HFFc6 (cell line): ENCODE measurements around the gene PPARGC1A. TPM values are rescaled to one million over a fixed set of nuclear protein-coding genes. Genes with fewer than 3 reads are reported as not detected.

Experiments
- DNase-seq: peaks from one replicate; pipeline ENCODE4 v3.0.0-alpha.2; 2018
- H3K27ac Mint-ChIP-seq: 2 replicates; pipeline ENCODE4 v1.8.0; 2020; ENCODE audit warnings: mild to moderate bottlenecking, mixed read lengths
- H3K27me3 Mint-ChIP-seq: 2 replicates; pipeline ENCODE4 v1.8.0; 2021; ENCODE audit warnings: mild to moderate bottlenecking, moderate library complexity, mixed read lengths; ENCODE audit not compliant: insufficient read depth
- H3K36me3 Mint-ChIP-seq: 2 replicates; pipeline ENCODE4 v1.8.0; 2021; ENCODE audit warnings: low read depth, mixed read lengths
- H3K4me1 Mint-ChIP-seq: 2 replicates; pipeline ENCODE4 v1.8.0; 2020; ENCODE audit warnings: low read depth, mixed read lengths
- H3K4me3 Mint-ChIP-seq: 2 replicates; pipeline ENCODE4 v1.8.0; 2020; ENCODE audit warnings: mild to moderate bottlenecking, moderate library complexity, mixed read lengths
- H3K9me3 Mint-ChIP-seq: 2 replicates; pipeline ENCODE4 v1.8.0; 2020; ENCODE audit warnings: mild to moderate bottlenecking, mixed read lengths
- CTCF ChIP-seq: fragments of 200-600 bp; sonication (generic); IDR thresholded peaks from 2 replicates; pipeline ENCODE4 v1.5.0; 2021; ENCODE audit warnings: antibody characterized with exemption, mild to moderate bottlenecking
- total RNA-seq, 6 experiments: library from RNA; stranded (reverse); fragmentation: NEBNext Ultra II Directional; extraction: Animal tissue kit (Norgen Biotek cat#: 25700); gene quantifications; 2 replicates in 1 of 6; 3 replicates in 5 of 6; pipeline ENCODE4 v1.2.3, GENCODE V29; 2021

PPARGC1A gene
- total RNA-seq, 6 experiments from 2014 or later, result not detected

- H3K27me3 Mint-ChIP-seq, result no peaks in the 10 kb centered on the region; the same call in 1 of the 2 replicates
These were observed 43.1 kb upstream of the PPARGC1A start for GRCh38 chr4:23932901-23933308.

GRCh38 chr4:23932186-23932585, 42.3 kb upstream of the PPARGC1A start:
- DNase-seq, result no peak
- no peaks in the 10 kb centered on the region; the same call in 1 of the 2 replicates for H3K27me3 Mint-ChIP-seq
- no peak overlapping the region for H3K27ac Mint-ChIP-seq
- H3K4me1 Mint-ChIP-seq, result no peaks in the 10 kb centered on the region
- no peak for TF ChIP-seq CTCF
- no peaks in the 10 kb centered on the region for H3K36me3 Mint-ChIP-seq
- H3K4me3 Mint-ChIP-seq, result no peak overlapping the region
- H3K9me3 Mint-ChIP-seq, result peaks cover 16% of the 10 kb centered on the region

More at GRCh38 chr4:23932901-23933308, 43.1 kb upstream of the PPARGC1A start:
- no peak for DNase-seq
- Mint-ChIP-seq H3K9me3 (peaks cover 20% of the 10 kb centered on the region), H3K4me3 (no peak overlapping the region), H3K4me1 (no peaks in the 10 kb centered on the region), H3K36me3 (no peaks in the 10 kb centered on the region), H3K27ac (no peak overlapping the region)
- TF ChIP-seq CTCF, result peak; percentile 23; the same call in 1 of the 2 replicates

GRCh38 chr4:23931489-23931830, 41.6 kb upstream of the PPARGC1A start:
- no peaks in the 10 kb centered on the region for H3K36me3 Mint-ChIP-seq
- no peak for DNase-seq
- no peak overlapping the region for H3K4me3 Mint-ChIP-seq
- no peak overlapping the region for H3K27ac Mint-ChIP-seq
- H3K4me1 Mint-ChIP-seq, result no peaks in the 10 kb centered on the region
- no peaks in the 10 kb centered on the region; the same call in 1 of the 2 replicates for H3K27me3 Mint-ChIP-seq
- TF ChIP-seq CTCF, result no peak
- peaks cover 19% of the 10 kb centered on the region for H3K9me3 Mint-ChIP-seq

- H3K27me3 Mint-ChIP-seq, result no peaks in the 10 kb centered on the region; the same call in 1 of the 2 replicates
- DNase-seq, result no peak
- no peak for TF ChIP-seq CTCF
- no peak overlapping the region for H3K4me3 Mint-ChIP-seq
- H3K27ac Mint-ChIP-seq, result no peak overlapping the region
- no peaks in the 10 kb centered on the region for H3K4me1 Mint-ChIP-seq
- H3K9me3 Mint-ChIP-seq, result peaks cover 25% of the 10 kb centered on the region
- H3K36me3 Mint-ChIP-seq, result no peaks in the 10 kb centered on the region
These were observed 41.1 kb upstream of the PPARGC1A start for GRCh38 chr4:23930750-23931488.

GRCh38 chr4:23929248-23929647, 39.4 kb upstream of the PPARGC1A start:
- no peak for TF ChIP-seq CTCF
- H3K36me3 Mint-ChIP-seq, result no peaks in the 10 kb centered on the region
- H3K27ac Mint-ChIP-seq, result no peak overlapping the region
- H3K9me3 Mint-ChIP-seq, result peaks cover 33% of the 10 kb centered on the region
- no peak overlapping the region for H3K4me3 Mint-ChIP-seq
- DNase-seq, result no peak
- no peaks in the 10 kb centered on the region for H3K4me1 Mint-ChIP-seq
- H3K27me3 Mint-ChIP-seq, result no peaks in the 10 kb centered on the region; the same call in 1 of the 2 replicates
